ENCODE results near the gene TMA7B.

DNA sequence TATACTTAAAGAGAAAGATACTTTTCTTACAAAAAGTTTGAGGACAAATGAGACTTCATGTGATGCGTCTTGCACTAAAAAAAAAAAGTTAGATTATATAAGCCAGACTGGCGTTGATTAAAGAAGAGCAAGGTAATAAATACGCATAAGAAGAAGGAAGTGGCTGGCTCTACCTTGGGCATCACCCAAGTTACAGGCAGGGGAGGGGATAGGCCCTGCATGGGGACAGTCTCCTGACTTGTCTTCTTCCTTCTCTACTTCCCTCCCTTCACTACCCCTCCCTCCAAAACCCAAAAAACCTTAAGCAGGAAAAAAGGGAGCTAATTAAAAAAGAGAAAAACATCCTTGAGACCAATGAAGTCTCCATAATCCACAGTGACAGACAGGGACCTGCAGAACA, 22.3 kb upstream of the TMA7B start:
- TF ChIP-seq POLR2AphosphoS5 (IDR thresholded peaks at IDR 0.05; ENCODE audit: insufficient read depth in 1 of 2, low read depth in 1 of 2) = no peak
- TF ChIP-seq, protein P1, sequence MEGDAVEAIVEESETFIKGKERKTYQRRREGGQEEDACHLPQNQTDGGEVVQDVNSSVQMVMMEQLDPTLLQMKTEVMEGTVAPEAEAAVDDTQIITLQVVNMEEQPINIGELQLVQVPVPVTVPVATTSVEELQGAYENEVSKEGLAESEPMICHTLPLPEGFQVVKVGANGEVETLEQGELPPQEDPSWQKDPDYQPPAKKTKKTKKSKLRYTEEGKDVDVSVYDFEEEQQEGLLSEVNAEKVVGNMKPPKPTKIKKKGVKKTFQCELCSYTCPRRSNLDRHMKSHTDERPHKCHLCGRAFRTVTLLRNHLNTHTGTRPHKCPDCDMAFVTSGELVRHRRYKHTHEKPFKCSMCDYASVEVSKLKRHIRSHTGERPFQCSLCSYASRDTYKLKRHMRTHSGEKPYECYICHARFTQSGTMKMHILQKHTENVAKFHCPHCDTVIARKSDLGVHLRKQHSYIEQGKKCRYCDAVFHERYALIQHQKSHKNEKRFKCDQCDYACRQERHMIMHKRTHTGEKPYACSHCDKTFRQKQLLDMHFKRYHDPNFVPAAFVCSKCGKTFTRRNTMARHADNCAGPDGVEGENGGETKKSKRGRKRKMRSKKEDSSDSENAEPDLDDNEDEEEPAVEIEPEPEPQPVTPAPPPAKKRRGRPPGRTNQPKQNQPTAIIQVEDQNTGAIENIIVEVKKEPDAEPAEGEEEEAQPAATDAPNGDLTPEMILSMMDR (IDR thresholded peaks at IDR 0.05) = no peak
